Measurements from ENCODE around the gene DOP1A.

Gene DOP1A

DNA sequence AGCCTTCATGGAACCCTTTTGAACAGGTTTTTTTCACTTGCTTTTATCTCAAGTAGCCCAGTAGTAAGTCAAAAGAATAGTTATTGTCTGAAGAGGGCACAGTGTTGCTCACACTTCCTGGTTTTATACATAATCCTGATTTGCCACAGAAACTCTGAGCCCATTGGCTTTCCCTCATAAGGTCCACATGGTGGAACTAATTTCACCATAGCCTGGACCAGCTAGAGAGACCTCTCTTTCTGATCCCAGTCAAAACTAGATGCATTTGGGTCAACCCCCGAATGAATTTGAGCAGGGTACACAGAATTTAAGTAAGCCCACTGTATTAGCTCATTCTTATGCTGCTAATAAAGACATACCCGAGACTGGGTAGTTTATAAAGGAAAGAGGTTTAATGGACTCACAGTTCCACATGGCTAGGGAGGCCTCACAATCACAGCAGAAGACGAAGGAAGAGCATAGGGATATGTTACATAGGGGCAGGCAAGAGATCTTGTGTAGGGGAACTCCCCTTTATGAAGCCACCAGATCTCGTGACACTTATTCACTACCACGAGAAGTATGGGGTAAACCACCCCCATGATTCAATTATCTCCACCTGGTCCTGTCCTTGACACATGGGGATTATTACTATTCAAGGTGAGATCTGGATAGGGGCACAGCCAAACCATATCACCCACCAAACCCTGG lies 131.8 kb downstream of the DOP1A start:
- TF ChIP-seq, protein P1, sequence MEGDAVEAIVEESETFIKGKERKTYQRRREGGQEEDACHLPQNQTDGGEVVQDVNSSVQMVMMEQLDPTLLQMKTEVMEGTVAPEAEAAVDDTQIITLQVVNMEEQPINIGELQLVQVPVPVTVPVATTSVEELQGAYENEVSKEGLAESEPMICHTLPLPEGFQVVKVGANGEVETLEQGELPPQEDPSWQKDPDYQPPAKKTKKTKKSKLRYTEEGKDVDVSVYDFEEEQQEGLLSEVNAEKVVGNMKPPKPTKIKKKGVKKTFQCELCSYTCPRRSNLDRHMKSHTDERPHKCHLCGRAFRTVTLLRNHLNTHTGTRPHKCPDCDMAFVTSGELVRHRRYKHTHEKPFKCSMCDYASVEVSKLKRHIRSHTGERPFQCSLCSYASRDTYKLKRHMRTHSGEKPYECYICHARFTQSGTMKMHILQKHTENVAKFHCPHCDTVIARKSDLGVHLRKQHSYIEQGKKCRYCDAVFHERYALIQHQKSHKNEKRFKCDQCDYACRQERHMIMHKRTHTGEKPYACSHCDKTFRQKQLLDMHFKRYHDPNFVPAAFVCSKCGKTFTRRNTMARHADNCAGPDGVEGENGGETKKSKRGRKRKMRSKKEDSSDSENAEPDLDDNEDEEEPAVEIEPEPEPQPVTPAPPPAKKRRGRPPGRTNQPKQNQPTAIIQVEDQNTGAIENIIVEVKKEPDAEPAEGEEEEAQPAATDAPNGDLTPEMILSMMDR (IDR thresholded peaks at IDR 0.05; ENCODE audit: extremely low read depth, missing control alignments), result no peak
- no peak for DNase-seq (ENCODE audit: low spot score)

DNA sequence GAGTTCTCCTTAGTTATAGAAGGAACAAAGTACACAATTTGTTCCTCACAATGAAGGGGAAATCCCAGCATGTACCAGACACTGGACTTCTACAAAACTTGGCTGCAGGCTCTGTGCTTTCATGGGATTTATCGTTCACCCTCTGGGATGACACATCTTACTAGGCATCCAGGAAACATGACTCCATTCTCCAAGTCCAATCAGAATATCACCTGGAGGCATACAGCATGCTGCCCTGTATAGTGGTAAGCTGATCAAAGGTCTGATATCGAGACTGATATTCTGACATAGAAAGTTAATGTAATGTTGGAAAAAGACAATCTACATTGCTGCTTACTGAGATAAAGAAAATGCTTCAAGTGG lies 132.4 kb downstream of the DOP1A start:
- DNase-seq (ENCODE audit: low spot score), result no peak
- TF ChIP-seq, protein P1 (IDR thresholded peaks at IDR 0.05; ENCODE audit: extremely low read depth, missing control alignments), result no peak

DNA sequence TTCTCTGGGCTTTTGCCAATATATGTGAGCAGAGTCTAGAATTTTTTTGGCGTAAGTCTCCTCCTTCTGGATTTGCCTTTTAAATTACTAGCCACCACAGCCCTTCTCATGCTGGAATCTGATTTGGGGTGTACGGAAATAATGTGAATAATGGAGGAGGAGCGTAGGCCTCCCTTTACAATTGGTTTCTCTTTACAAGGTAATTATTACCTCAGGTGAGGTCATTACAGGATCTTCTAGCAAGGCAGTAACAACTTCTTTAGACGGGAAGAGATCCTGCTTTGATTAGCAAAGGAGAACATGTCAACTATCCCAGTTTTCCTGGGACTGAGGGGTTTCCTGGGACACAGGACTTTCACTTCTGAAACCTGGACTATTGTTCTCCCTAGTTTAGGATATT lies 134.6 kb downstream of the DOP1A start:
- DNase-seq (ENCODE audit: low spot score), result no peak
- TF ChIP-seq, protein P1 (IDR thresholded peaks at IDR 0.05; ENCODE audit: extremely low read depth, missing control alignments), result no peak

DNA sequence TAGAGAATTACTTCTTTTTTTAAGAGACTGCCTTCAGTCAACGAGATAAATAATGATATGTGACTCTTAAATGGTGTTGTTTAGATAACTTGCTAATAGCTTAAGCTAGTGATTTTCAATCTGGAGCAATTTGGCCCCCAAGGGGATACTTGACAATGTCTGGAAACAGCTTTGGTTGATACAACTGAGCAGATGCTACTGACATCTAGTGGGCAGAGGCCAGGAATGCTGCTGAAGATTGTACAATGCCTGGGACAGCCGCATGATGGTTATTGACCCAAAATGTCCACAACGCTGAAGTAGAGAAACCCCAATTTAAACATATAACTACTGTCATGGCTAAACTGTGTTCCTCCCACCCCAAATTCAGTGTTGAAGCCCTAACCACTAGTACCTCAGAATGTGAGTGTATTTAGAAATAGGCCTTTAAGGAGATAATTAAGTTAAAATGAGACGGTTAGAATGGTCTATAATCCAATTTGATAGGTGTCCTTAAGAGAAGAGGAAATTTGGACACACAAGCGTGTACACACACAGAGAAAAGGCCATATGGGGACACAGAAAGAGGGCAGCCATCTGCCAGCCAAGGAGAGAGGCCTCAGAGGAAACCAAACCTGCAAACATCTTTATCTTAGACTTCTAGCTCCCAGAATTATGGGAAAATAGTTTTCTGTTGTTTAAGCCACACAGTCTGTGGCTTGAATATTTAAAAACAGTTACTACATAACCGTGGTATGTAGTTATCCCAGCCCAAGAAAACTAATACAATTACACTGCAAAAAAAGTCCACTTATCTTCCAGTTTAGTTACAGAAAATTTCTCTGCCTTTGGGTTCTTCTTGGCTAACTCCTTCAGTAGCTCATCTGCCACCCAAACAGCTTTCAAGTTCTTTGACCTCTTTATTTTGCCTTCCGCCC lies 147.9 kb downstream of the DOP1A start:
- TF ChIP-seq, protein P1 (IDR thresholded peaks at IDR 0.05; ENCODE audit: extremely low read depth, missing control alignments), result peak; percentile 66
- DNase-seq (ENCODE audit: low spot score), result peak; percentile 52

DNA sequence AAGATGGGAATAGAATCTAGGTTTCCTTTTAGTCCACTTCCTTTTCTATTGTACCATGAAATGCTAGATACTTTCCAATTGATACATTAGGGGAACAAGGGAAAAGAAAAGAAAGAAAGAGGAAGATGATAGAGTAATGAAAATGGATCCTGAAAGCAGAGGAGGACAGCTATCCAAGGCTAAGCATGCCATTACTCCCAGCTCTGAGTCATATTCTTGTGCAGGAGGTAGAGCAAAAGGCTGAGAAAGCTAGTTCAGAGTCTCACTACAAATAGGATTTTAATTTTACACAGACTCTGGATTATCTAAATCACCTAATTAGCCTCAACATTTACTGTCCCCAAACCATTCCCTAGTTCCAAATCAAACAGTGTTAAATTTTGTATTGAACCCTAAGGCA lies 149.3 kb downstream of the DOP1A start:
- TF ChIP-seq, protein P1 (IDR thresholded peaks at IDR 0.05; ENCODE audit: extremely low read depth, missing control alignments), result no peak
- no peak for DNase-seq (ENCODE audit: low spot score)
